A549 (cell line): ENCODE data around the gene HLA-DOB. TPM values are rescaled to one million over a fixed set of nuclear protein-coding genes. Genes with fewer than 3 reads are reported as not detected.

Experiments used
- ATAC-seq, 2 experiments: fragments of 200-7000 bp in 1 of 2; fragments of >200 bp in 1 of 2; cut with Nextera tagmentation in 1 of 2; cut with Tn5 transposase in 1 of 2; 3 replicates each; pipeline versions ENCODE4 v1.8.0 to v1.9.1; 2018 to 2020; ENCODE audit warnings: mild to moderate bottlenecking in 1 of 2, moderate library complexity in 1 of 2
- CTCF ChIA-PET: fragments of 300-600 bp; sonication (Branson Sonifier 250); formaldehyde crosslinking; extraction: SDS; loops from one replicate; lab custom pipeline; 2021; ENCODE audit warnings: antibody characterized with exemption, inconsistent platforms; lab: Yijun Ruan, JAX
- POLR2A ChIA-PET: fragments of 350-600 bp; formaldehyde crosslinking; extraction: SDS; loops from one replicate; lab custom pipeline; 2021; ENCODE audit warnings: antibody characterized with exemption, inconsistent platforms; lab: Yijun Ruan, JAX
- DNase-seq, 2 experiments: peaks; one replicate each; pipeline versions ENCODE4 v3.0.0 to v3.0.0-alpha.2; 2011 to 2016; ENCODE audit warnings: low read depth in 1 of 2, low spot score in 1 of 2
- FAIRE-seq: peaks from 2 replicates; lab custom pipeline; 2011; peaks lifted over from hg19 to GRCh38; lab: Jason Lieb, UNC
- H3K27ac ChIP-seq, 2 experiments: fragments of >200 bp; sonication (Bioruptor Twin); formaldehyde crosslinking; 3 replicates each; pipeline ENCODE4 v1.5.1; 2016 to 2017
- H3K4me1 ChIP-seq: fragments of >200 bp; sonication (Bioruptor Twin); formaldehyde crosslinking; 3 replicates; pipeline ENCODE4 v1.6.1; 2016
- H3K4me2 ChIP-seq: fragments of >200 bp; sonication (Bioruptor Twin); formaldehyde crosslinking; 3 replicates; pipeline ENCODE4 v1.6.1; 2016
- H3K4me3 ChIP-seq: fragments of >200 bp; sonication (Bioruptor Twin); formaldehyde crosslinking; 3 replicates; pipeline ENCODE4 v1.5.1; 2016
- H3K9me3 ChIP-seq: fragments of >200 bp; sonication (Bioruptor Twin); formaldehyde crosslinking; 3 replicates; pipeline ENCODE4 v1.6.1; 2016
- BHLHE40 ChIP-seq: IDR thresholded peaks from 2 replicates; pipeline ENCODE4 v1.6.1; 2012; ENCODE audit warnings: low read depth, low read length, inconsistent platforms
- CBX2 ChIP-seq: fragments of 200-600 bp; sonication (generic); IDR thresholded peaks from 2 replicates; pipeline ENCODE4 v1.6.1; 2016; ENCODE audit warnings: low read depth, mild to moderate bottlenecking, borderline replicate concordance
- CBX8 ChIP-seq: fragments of 200-600 bp; sonication (generic); IDR thresholded peaks from 2 replicates; pipeline ENCODE4 v1.6.1; 2016
- CEBPB ChIP-seq, 2 experiments: fragments of >200 bp in 1 of 2; sonication (Bioruptor Twin) in 1 of 2; formaldehyde crosslinking in 1 of 2; IDR thresholded peaks; 2 replicates each; pipeline ENCODE4 v1.6.1; 2012 to 2016
- E2F6 ChIP-seq: IDR thresholded peaks from 2 replicates; pipeline ENCODE4 v1.6.1; 2012; ENCODE audit warnings: low read depth, borderline replicate concordance
- EP300 ChIP-seq, 2 experiments: fragments of >200 bp; sonication (Bioruptor Twin); formaldehyde crosslinking; IDR thresholded peaks; 2 replicates in 1 of 2; 3 replicates in 1 of 2; pipeline ENCODE4 v1.6.1; 2016 to 2017
- FOSB ChIP-seq: fragments of 250-450 bp; sonication (Bioruptor Pico); IDR thresholded peaks from 2 replicates; pipeline ENCODE4 v1.5.0; 2020; ENCODE audit warnings: mild to moderate bottlenecking, moderate library complexity
- FOSL2 ChIP-seq, 2 experiments: fragments of 450-650 bp in 1 of 2; fragments of >200 bp in 1 of 2; sonication (Bioruptor Twin) in 1 of 2; formaldehyde crosslinking; IDR thresholded peaks; 2 replicates each; pipeline versions ENCODE4 v1.5.0 to v1.6.1; 2016 to 2020; ENCODE audit warnings: mild to moderate bottlenecking in 1 of 2, moderate library complexity in 1 of 2
- HEYL ChIP-seq: fragments of 250-450 bp; sonication (Bioruptor Pico); IDR thresholded peaks from 2 replicates; pipeline ENCODE4 v1.8.0; 2021; ENCODE audit warnings: mild to moderate bottlenecking, moderate library complexity
- HOXB5 ChIP-seq: fragments of 250-450 bp; sonication (Bioruptor Pico); IDR thresholded peaks from 2 replicates; pipeline ENCODE4 v1.5.0; 2020; ENCODE audit warnings: mild to moderate bottlenecking, moderate library complexity
- JUNB ChIP-seq: fragments of >200 bp; sonication (Bioruptor Twin); formaldehyde crosslinking; IDR thresholded peaks from 2 replicates; pipeline ENCODE4 v1.6.1; 2016
- MAFK ChIP-seq: fragments of 450-650 bp; IDR thresholded peaks from 2 replicates; pipeline ENCODE4 v1.6.1; 2014; ENCODE audit not compliant: partially characterized antibody
- MAZ ChIP-seq: fragments of 150-350 bp; IDR thresholded peaks from 2 replicates; pipeline ENCODE4 v1.6.1; 2014; ENCODE audit warnings: antibody characterized with exemption, low read depth, low read length, borderline replicate concordance
- NPAS2 ChIP-seq: fragments of 250-450 bp; sonication (Bioruptor Pico); IDR thresholded peaks from 2 replicates; pipeline ENCODE4 v1.8.0; 2022; ENCODE audit warnings: mild to moderate bottlenecking, moderate library complexity, borderline replicate concordance
- NR3C1 ChIP-seq: fragments of >200 bp; sonication (Bioruptor Twin); formaldehyde crosslinking; IDR thresholded peaks from 3 replicates; pipeline ENCODE4 v1.6.1; 2017
- POLR2AphosphoS2 ChIP-seq: conservative IDR thresholded peaks from 2 replicates; pipeline ENCODE4 v1.6.1; 2012; ENCODE audit warnings: low read length, improper control_type of control experiment, inconsistent platforms
- RAD21 ChIP-seq, 2 experiments: fragments of >200 bp in 1 of 2; sonication (Bioruptor Twin) in 1 of 2; formaldehyde crosslinking in 1 of 2; IDR thresholded peaks in 1 of 2; conservative IDR thresholded peaks in 1 of 2; 2 replicates in 1 of 2; 3 replicates in 1 of 2; pipeline ENCODE4 v1.6.1; 2012 to 2018; ENCODE audit warnings: inconsistent platforms in 1 of 2
- RCOR1 ChIP-seq: fragments of 150-350 bp; IDR thresholded peaks from 2 replicates; pipeline ENCODE4 v1.6.1; 2014; ENCODE audit warnings: antibody characterized with exemption, low read length, low read depth
- RFX5 ChIP-seq: fragments of 450-650 bp; IDR thresholded peaks from 2 replicates; pipeline ENCODE4 v1.7.1; 2014; ENCODE audit warnings: antibody characterized with exemption, mild to moderate bottlenecking, moderate library complexity
- SREBF2 ChIP-seq: fragments of 450-650 bp; IDR thresholded peaks from 2 replicates; pipeline ENCODE4 v1.6.1; 2014; ENCODE audit warnings: mild to moderate bottlenecking, moderate library complexity
- WGBS: methylation state at CpG from one replicate; pipeline ENCODE4 v1.1.6; 2017; ENCODE audit errors: missing lambda C conversion rate; 5-methylcytosine and 5-hydroxymethylcytosine counted together
- polyA plus RNA-seq, 4 experiments: library from polyadenylated mRNA; depleted of rRNA in 3 of 4; stranded (reverse); fragments of >200 nt; fragmentation: RNase III in 1 of 4; extraction: RNeasy Plus Mini Kit Qiagen cat#74134 plus additional on column Dnase treatment in 1 of 4; gene quantifications; 2 replicates in 3 of 4; 3 replicates in 1 of 4; pipeline ENCODE4 v1.2.3, GENCODE V29; 2011 to 2017
- TF ChIP-seq, protein P1 (sequence below): IDR thresholded peaks from 2 replicates; pipeline ENCODE4 v1.6.1; 2012
- TF ChIP-seq, protein P2 (sequence below): fragments of 250-450 bp; sonication (Bioruptor Pico); IDR thresholded peaks from 2 replicates; pipeline ENCODE4 v1.5.0; 2020; ENCODE audit warnings: low read depth, mild to moderate bottlenecking, moderate library complexity

HLA-DOB gene
- polyA plus RNA-seq, 2 of the 4 experiments (the other 2 are of a cell fraction), result 0.08 to 0.10 TPM

DNA sequence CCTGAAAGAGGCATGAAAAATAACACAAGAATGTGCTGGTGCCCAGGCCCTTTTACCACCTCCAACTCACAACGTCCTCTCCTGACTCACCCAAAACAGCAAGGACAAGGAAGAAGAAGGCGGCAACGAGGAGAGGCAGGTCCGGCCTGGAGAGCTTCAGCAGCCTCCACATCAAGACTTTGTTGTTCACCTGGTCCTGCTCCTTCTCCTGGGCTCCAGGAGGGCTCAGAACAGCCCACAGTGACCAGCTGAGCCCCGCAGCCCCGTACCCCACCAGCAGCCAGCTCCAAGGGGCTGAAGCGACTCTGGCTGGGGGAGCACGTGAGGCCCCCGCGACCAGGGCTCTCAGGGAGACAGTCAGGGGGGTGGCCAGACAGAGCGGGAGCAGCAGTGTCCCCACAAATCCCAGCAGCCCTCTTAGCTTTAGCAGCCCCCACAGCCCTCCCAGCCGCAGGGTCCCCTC lies 20.9 kb upstream of the HLA-DOB start:
- 50% methylated on average over 7 of the region's 12 CpGs for WGBS
- Histone ChIP-seq H3K4me1 (peaks cover 5% of the 10 kb centered on the region; the same call in 1 of the 3 replicates), H3K4me3 (peak overlapping the region; percentile 74), H3K9me3 (no peaks in the 10 kb centered on the region), H3K27ac (peak overlapping the region; percentile 83 to 90), H3K4me2 (peak overlapping the region; percentile 98)
- DNase-seq (no peak), ATAC-seq (peak in 1 of 2 experiments; percentile 6; a peak in 4 of 6 replicates), FAIRE-seq (no peak)
- CTCF ChIA-PET, result interaction anchor here (0.9 to 10.9 kb wide), 19 partner anchors 10 to 337 kb away, joined by 3 to 253 read pairs (median 11); partner anchors contain the start of genes HLA-DMA, PSMB9 and TAP1
- no peak for TF ChIP-seq FOSL2 (IDR thresholded peaks at IDR 0.05)
- TF ChIP-seq FOSL2 (CRISPR knock-in tag; IDR thresholded peaks at IDR 0.05), result no peak
- TF ChIP-seq MAZ, result no peak
- no peak for TF ChIP-seq FOSB (CRISPR knock-in tag)
- TF ChIP-seq CBX2, result no peak
- no peak for TF ChIP-seq POLR2AphosphoS2
- no peak for TF ChIP-seq NPAS2 (CRISPR knock-in tag)
- no peak for TF ChIP-seq HEYL (CRISPR knock-in tag)
- TF ChIP-seq JUNB, result no peak
- no peak for TF ChIP-seq E2F6
- no peak for TF ChIP-seq CBX8
- no peak for TF ChIP-seq EP300 (IDR thresholded peaks at IDR 0.05)
- no peak for TF ChIP-seq RFX5
- TF ChIP-seq NR3C1, result no peak
- no peak for TF ChIP-seq RAD21 (conservative IDR thresholded peaks at IDR 0.05 in 1 of 2, IDR thresholded peaks at IDR 0.05 in 1 of 2)
- no peak for TF ChIP-seq HOXB5
- no peak for TF ChIP-seq MAFK
- TF ChIP-seq, protein P1, sequence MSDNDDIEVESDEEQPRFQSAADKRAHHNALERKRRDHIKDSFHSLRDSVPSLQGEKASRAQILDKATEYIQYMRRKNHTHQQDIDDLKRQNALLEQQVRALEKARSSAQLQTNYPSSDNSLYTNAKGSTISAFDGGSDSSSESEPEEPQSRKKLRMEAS, result no peak
- POLR2A ChIA-PET, result interaction anchor here (0.8 to 2.2 kb wide), 7 partner anchors 16 to 134 kb away, joined by 4 to 30 read pairs (median 12); partner anchors contain the start of genes BRD2, PSMB9 and TAP1

DNA sequence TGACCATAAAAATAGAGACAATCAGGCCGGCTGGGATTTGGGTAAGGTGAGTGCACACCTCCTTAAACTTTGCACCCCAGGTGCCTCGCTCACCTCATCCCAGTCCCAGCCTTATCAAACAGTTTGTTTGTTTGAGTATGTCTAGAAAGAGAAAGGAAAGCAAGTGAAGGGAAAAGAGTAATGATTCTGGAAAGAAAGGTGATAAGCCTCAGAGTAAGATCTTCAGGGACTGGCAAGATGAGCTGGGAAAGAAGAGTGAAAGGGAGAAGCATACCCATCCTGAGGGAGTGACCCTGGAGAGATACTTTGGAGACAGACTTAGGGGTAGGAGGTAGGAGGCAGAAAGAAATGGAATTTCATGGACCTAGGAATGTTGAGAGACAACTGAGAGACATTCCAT lies 20.1 kb upstream of the HLA-DOB start:
- peaks cover 5% of the 10 kb centered on the region; the same call in 1 of the 3 replicates for H3K4me1 ChIP-seq
- ChIA-PET CTCF (interaction anchor here (4.8 to 10.9 kb wide), 3 partner anchors 9 to 32 kb away, joined by 69 to 253 read pairs (median 225); partner anchors contain the start of genes PSMB9 and TAP1), POLR2A (no interaction called here)
- H3K27ac ChIP-seq, result no peak overlapping the region
- 71% methylated on average over 2 of the region's 2 CpGs for WGBS
- H3K4me3 ChIP-seq, result no peak overlapping the region
- DNase-seq (no peak), ATAC-seq (no peak), FAIRE-seq (no peak)
- no peak for TF ChIP-seq RCOR1
- no peak for TF ChIP-seq FOSB (CRISPR knock-in tag)
- TF ChIP-seq NPAS2 (CRISPR knock-in tag), result no peak
- no peak for TF ChIP-seq NR3C1
- no peak for TF ChIP-seq BHLHE40
- TF ChIP-seq POLR2AphosphoS2, result no peak
- TF ChIP-seq, protein P2, sequence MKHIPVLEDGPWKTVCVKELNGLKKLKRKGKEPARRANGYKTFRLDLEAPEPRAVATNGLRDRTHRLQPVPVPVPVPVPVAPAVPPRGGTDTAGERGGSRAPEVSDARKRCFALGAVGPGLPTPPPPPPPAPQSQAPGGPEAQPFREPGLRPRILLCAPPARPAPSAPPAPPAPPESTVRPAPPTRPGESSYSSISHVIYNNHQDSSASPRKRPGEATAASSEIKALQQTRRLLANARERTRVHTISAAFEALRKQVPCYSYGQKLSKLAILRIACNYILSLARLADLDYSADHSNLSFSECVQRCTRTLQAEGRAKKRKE (CRISPR knock-in tag), result no peak
- TF ChIP-seq CEBPB (IDR thresholded peaks at IDR 0.05), result no peak
- TF ChIP-seq CBX2, result no peak
- TF ChIP-seq SREBF2, result no peak
- peak overlapping the region; percentile 98; the same call in 1 of the 3 replicates for H3K4me2 ChIP-seq
- no peaks in the 10 kb centered on the region for H3K9me3 ChIP-seq
